ENCODE measurements around the gene DMKN.
A peak's percentile ranks its signal among the peaks of the same experiment; 100 is the strongest.

The DMKN gene

DNA sequence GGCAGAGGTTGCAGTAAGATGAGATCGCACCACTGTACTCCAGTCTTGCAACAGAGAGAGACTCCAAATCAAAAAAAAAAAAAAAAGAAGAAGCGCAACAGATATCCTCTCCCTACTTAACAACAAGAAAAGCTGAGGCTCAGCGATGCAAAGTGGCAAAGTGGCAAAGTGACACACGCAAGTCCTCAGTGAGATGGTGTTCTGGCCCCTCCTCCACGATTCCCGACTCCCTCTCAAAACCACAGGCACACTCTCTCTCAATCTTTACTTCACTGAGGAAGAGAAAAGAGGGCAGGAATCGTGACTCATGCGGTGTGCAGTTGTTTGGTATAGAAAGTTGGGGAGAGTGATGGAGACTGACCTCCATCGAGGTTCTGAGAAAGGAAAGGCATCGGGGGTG lies 52.8 kb downstream of the DMKN start:
- peak in 1 of 2 donors; percentile 45 for DNase-seq

DNA sequence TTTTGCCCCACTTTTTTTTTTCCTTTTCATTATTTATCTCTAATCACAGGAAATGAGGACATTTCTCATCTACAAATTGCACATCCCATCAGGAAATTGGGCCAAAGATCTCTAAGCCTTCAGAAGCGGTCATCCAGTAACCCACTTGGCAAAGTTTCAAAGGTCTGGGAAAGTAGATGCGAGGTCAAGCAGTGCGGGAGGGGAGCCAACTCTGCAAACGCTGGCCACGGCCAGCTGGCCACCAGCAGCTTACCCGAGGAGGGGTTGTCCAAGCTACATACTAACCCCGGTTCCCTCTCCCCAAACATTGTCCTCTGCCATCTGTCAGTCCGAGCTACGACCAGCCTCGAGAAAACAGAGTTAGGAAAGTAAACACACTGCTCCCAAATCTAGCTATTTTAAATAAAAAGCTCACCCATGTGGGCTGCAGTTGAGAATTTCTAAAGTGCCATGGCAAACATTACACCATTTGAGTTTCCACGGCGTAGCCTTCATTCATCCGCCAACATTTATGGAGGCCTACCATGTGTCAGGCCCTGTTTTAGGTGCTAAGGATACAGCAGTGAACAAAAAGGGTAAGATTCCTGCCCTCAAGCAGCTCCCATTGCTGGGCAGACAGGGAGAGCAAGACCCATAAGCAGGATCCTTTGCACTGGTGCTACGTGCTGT lies 53.9 kb downstream of the DMKN start:
- DNase-seq = no peak

DNA sequence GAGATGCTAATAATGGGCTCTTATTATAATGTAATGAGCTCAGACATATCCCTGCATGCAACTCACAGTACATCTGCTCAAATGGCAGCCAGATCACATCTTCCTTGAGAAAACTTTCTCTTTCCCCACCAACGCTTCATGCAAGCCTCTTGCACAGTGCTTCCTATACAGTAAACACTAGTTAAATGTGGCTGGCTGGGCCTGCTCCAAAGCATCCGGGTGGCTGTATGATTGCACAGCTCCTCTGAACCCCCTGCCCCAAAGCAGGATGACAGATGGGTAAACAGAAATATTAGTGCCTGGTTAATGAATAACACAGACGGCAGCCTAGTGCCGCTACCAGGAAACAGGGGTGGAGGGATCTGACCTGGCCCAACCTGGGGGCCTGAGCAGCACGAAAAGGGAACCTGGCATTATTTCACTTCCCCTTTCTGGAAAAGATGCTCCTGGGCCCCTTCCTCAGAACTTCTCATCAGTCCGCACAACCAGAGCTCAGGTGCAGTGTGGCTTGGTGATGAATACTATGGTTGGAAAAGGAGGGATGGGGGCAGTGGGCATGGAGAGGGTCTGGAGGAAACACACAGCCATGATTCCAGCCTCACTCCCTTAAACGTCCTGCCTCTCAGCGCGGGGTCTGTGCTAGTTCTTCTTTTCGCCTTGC lies 54.6 kb downstream of the DMKN start:
- DNase-seq = peak in 1 of 2 donors; percentile 70

DNA sequence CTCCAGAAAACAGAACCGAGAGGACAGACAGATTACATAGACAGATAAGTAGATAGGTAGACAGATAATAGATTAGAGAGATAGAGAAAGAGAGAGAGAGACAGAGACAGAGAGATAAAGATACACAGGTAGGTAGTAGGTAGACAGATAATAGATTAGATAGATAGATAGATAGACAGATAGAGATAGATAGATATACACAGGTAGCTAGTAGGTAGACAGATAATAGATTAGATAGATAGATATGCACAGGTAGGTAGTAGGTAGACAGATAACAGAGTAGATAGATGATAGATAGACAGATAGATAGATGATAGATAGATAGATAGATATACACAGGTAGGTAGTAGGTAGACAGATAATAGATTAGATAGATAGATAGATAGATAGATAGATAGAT lies 55.3 kb downstream of the DMKN start:
- no peak for DNase-seq

DNA sequence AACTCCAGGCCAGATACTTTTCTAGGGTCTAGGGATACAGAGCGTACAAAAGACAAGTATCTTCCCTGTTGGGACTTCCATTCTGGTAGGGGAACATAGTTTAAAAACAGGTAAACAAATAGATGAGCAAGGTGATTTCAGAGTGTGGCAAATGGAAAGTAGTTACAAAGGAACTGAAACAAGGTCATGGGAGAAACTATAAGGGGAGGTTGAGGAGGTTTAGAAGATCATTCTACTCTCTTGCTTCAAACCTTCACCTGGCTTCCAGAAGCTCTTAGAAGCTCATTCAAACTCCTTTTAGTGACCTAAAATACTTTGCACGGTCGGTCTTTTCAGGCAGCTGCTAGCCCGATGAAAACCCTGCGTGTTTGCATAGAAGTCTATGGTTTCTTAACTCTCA lies 56.3 kb downstream of the DMKN start:
- no peak for DNase-seq

DNA sequence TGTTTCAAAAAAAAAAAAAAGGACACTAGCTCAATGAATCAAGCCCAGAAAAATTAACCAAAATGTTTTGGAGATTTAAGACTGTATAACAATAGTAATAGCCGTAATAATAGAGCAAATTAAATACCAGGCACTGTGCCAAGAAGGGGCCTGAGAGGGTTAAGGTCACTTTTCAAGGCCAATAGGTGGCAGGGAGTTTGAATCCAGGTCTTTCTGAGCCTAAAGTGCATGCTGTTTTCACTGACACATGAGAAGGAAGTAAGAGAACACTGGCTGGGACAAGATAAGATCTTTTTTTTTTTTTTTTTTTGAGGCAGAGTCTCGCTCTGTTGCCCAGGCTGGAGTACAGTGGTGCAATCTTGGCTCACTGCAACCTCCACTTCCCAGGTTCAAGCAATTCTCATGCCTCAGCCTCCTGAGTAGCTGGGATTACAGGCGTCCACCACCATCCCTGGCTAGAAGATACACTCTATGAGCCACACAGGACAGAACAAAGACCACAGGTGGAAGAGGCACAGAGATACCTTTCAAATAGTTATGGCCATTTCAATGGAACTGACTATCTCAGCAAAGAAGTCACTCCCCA lies 57.7 kb downstream of the DMKN start:
- no peak for DNase-seq

DNA sequence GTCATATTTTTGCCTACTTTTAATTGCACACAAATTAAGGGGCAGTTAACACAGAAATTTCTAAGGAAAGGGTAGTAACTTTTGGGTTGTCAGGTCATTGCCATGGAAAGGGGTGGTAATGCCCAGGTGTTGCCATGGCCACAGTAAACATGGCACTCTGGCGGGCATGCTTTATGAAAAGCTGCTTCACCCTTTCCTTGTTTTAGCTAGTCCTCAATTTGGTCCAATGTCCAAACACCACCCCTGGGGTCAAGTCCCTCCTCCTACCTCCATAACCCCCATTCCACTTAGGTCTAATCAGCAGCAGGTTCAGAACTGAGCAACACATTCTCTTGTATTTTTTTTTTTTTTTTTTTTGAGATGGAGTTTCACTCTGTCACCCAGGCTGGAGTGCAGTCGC lies 58.8 kb downstream of the DMKN start:
- no peak for DNase-seq

DNA sequence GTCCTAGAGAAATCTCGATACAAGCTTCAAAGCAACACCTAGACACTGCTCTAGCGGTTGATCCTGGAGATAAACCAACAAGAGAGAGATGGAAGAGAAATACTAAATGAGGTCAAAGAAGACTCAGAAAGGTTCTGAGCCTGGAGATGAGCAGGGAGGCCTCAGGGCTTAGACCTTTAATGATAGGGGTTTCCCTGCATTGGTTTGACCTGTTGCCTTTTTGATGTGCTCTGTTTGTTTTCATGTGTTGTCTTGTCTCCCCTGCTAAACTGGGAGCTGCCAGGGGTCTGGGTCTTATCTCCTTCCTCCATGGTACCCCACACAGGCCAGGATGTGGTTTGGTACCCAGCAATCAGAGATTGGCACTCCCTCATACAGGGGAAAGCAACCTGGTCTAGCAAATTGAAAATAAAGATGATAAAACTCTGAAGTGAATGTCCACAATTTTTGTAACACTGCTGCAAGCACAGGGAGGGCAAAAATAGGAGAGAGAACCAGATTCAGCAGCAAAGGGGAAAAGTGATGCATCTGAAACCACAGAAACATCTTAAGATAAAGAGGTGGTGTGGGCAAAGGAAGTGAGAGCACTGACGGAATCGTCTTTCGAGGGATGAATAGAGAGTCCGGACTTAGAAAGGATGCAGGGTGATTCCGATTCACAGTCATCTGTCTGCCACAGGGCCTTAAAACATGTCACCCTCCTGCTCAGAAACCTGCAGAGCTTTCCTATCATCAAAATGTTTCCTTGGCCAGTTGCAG lies 61.9 kb downstream of the DMKN start:
- DNase-seq = peak in 1 of 2 donors; percentile 38

DNA sequence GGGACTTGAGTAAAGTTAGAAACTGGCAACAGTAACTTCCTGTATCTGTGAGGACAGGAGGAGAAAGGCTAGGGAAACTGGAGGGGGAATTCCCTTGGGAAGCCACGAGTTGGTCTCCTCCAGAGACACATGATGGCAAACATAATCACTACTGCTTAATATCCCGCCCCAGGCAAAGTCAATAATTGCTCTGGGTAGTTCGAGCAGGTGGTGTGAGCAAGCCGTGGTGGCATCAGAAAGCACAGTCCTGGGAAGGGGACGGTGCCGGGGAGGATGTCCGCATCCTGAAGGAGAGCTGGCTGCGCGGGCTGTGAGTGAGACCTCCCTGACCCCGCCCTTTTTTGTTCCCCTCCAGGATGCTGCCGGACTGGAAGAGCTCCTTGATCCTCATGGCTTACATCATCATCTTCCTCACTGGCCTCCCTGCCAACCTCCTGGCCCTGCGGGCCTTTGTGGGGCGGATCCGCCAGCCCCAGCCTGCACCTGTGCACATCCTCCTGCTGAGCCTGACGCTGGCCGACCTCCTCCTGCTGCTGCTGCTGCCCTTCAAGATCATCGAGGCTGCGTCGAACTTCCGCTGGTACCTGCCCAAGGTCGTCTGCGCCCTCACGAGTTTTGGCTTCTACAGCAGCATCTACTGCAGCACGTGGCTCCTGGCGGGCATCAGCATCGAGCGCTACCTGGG lies 63.9 kb downstream of the DMKN start:
- DNase-seq = no peak

DNA sequence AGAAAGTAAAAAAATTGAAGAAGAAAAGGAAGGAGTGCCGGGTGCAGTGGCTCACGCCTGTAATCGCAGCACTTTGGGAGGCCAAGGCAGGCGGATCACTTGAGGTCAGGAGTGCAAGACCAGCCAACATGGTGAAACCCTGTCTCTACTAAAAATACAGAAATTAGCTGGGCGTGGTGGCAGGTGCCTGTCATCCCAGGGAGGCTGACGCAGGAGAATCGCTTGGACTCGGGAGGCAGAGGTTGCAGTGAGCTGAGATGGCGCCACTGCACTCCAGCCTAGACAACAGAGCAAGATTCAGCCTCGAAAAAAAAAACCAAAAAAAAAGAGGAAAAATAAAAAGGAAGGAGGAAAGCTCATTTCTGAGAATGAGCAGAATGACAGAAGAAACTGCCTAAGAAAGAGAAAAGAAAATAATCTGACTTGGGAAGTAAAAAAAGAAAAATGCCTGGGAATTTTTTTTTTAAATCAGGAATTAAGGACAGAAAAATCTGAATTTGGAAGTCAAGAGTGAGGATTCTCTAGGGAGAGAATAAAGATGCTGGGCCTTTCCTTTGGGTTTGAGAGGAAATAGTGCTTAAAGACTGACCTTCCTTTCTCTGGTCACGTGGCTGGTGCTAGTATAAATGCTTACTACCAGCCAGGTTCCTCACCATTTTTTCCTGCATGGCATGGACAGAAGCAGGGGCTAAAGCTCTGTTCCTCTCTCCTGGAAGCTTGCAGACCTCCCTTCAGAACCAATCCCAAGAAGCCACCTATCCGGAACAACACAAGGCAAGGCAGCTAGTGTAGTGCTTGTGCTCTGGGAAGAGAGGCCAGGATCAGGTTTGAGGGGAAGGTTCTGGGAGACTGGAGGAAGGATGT lies 65.6 kb downstream of the DMKN start, which contains the start of gene FFAR2:
FFAR2 (plus strand) TSS at position 652 of the 864 bp plus-strand sequence. CDS start 1,458 bp downstream, outside the sequence.
- DNase-seq = peak in 1 of 2 donors; percentile 48

Data from CD4-positive, alpha-beta T cell treated with Interferon alpha-2 for 1 hour (primary cell).